ENCODE measurements around the gene LDLRAD4.

LDLRAD4 gene

GRCh38 chr18:13265008-13265910 lies 46.7 kb downstream of the LDLRAD4 start:
- DNase-seq (ENCODE audit: low read depth, low spot score): no peak

- DNase-seq (ENCODE audit: low read depth, low spot score): no peak
These were observed 47.3 kb downstream of the LDLRAD4 start for GRCh38 chr18:13265911-13266217.

GRCh38 chr18:13266218-13267100 lies 47.9 kb downstream of the LDLRAD4 start:
- DNase-seq (ENCODE audit: low read depth, low spot score): no peak

GRCh38 chr18:13267431-13267873 lies 48.9 kb downstream of the LDLRAD4 start:
- DNase-seq (ENCODE audit: low read depth, low spot score): no peak

GRCh38 chr18:13268158-13269012 lies 49.8 kb downstream of the LDLRAD4 start:
- peak; percentile 7 for DNase-seq (ENCODE audit: low read depth, low spot score)

- no peak for DNase-seq (ENCODE audit: low read depth, low spot score)
These were observed 50.4 kb downstream of the LDLRAD4 start for GRCh38 chr18:13269013-13269280.

GRCh38 chr18:13269521-13270011 lies 51.0 kb downstream of the LDLRAD4 start:
- DNase-seq (ENCODE audit: low read depth, low spot score): no peak

- no peak for DNase-seq (ENCODE audit: low read depth, low spot score)
These were observed 51.8 kb downstream of the LDLRAD4 start for GRCh38 chr18:13270279-13270855.

GRCh38 chr18:13271302-13271911 lies 52.8 kb downstream of the LDLRAD4 start:
- DNase-seq (ENCODE audit: low read depth, low spot score): no peak

GRCh38 chr18:13272416-13272815 lies 53.9 kb downstream of the LDLRAD4 start:
- DNase-seq (ENCODE audit: low read depth, low spot score): no peak

GRCh38 chr18:13273800-13274199 lies 55.2 kb downstream of the LDLRAD4 start:
- no peak for DNase-seq (ENCODE audit: low read depth, low spot score)

GRCh38 chr18:13275075-13275474 lies 56.5 kb downstream of the LDLRAD4 start:
- DNase-seq (ENCODE audit: low read depth, low spot score): no peak

- DNase-seq (ENCODE audit: low read depth, low spot score): no peak
These were observed 58.3 kb downstream of the LDLRAD4 start for GRCh38 chr18:13276530-13277520.

- DNase-seq (ENCODE audit: low read depth, low spot score): no peak
These were observed 59.6 kb downstream of the LDLRAD4 start for GRCh38 chr18:13278062-13278630.

- no peak for DNase-seq (ENCODE audit: low read depth, low spot score)
These were observed 60.9 kb downstream of the LDLRAD4 start for GRCh38 chr18:13279181-13280069.

GRCh38 chr18:13280070-13280795 lies 61.7 kb downstream of the LDLRAD4 start:
- no peak for DNase-seq (ENCODE audit: low read depth, low spot score)

GRCh38 chr18:13281406-13281805 lies 62.8 kb downstream of the LDLRAD4 start:
- DNase-seq (ENCODE audit: low read depth, low spot score): no peak

GRCh38 chr18:13283746-13284145 lies 65.2 kb downstream of the LDLRAD4 start:
- DNase-seq (ENCODE audit: low read depth, low spot score): no peak

All from smooth muscle cell of the brain vasculature (primary cell).